CD14-positive monocyte (primary cell): ENCODE measurements around the gene DOK5. TPM values are rescaled to one million over a fixed set of nuclear protein-coding genes. Genes with fewer than 3 reads are reported as not detected.

Experiments used
- DNase-seq, 3 donors: peaks; one replicate each; pipeline ENCODE4 v3.0.0-alpha.2; 2011 to 2022
- H2AFZ ChIP-seq: 2 replicates; pipeline ENCODE4 v1.6.0; 2012; ENCODE audit warnings: mild to moderate bottlenecking, low read depth, low read length, inconsistent platforms; ENCODE audit not compliant: insufficient read depth, poor library complexity, severe bottlenecking
- H3K27ac ChIP-seq, 2 donors: 1 replicate in 1 of 2; 2 replicates in 1 of 2; pipeline ENCODE4 v1.5.1; 2012 to 2013; ENCODE audit warnings: low read length in 2 of 2, control low read depth in 1 of 2, inconsistent platforms in 1 of 2, low read depth in 1 of 2, mild to moderate bottlenecking in 1 of 2
- H3K27me3 ChIP-seq, 2 donors: one replicate each; pipeline versions ENCODE4 v1.6.0 to v1.6.1; 2011 to 2013; ENCODE audit warnings: low read length in 2 of 2; ENCODE audit not compliant: control insufficient read depth in 2 of 2, insufficient read depth in 2 of 2
- H3K36me3 ChIP-seq, 2 donors: replicated peaks in 1 of 2; 1 replicate in 1 of 2; 2 replicates in 1 of 2; pipeline versions ENCODE4 v1.5.1 to v1.6.1; 2012 to 2013; ENCODE audit warnings: low read length in 2 of 2, control low read depth in 1 of 2, inconsistent platforms in 1 of 2, mild to moderate bottlenecking in 1 of 2; ENCODE audit not compliant: insufficient read depth in 2 of 2, control insufficient read depth in 1 of 2
- H3K4me1 ChIP-seq, 2 donors: 1 replicate in 1 of 2; 2 replicates in 1 of 2; pipeline versions ENCODE4 v1.5.1 to v1.6.1; 2012 to 2013; ENCODE audit warnings: low read length in 2 of 2, control low read depth in 1 of 2, inconsistent platforms in 1 of 2, mild to moderate bottlenecking in 1 of 2, moderate library complexity in 1 of 2; ENCODE audit not compliant: insufficient read depth in 2 of 2, control insufficient read depth in 1 of 2
- H3K4me2 ChIP-seq: replicated peaks from 2 replicates; pipeline ENCODE3; 2012; ENCODE audit warnings: low read length, moderate library complexity, mild to moderate bottlenecking; ENCODE audit not compliant: poor library complexity, severe bottlenecking; ENCODE audit errors: extremely low read depth
- H3K4me3 ChIP-seq, 3 experiments: fragments of 200-600 bp in 1 of 3; sonication (generic) in 1 of 3; replicated peaks in 1 of 3; 1 replicate in 2 of 3; 2 replicates in 1 of 3; pipeline ENCODE4 v1.5.1; 2011 to 2013; ENCODE audit warnings: low read length in 3 of 3, mild to moderate bottlenecking in 3 of 3, control low read depth in 2 of 3, low read depth in 2 of 3, inconsistent platforms in 1 of 3, moderate library complexity in 1 of 3
- H3K79me2 ChIP-seq: 2 replicates; pipeline ENCODE4 v1.6.0; 2012; ENCODE audit warnings: mild to moderate bottlenecking, control low read depth, inconsistent platforms, low read length, moderate library complexity; ENCODE audit not compliant: insufficient read depth
- H3K9ac ChIP-seq: 2 replicates; pipeline ENCODE4 v1.6.0; 2017; ENCODE audit warnings: low read length, mild to moderate bottlenecking; ENCODE audit not compliant: insufficient read depth, poor library complexity, severe bottlenecking
- H3K9me3 ChIP-seq, 2 donors: replicated peaks in 1 of 2; 1 replicate in 1 of 2; 2 replicates in 1 of 2; pipeline versions ENCODE4 v1.5.1 to v1.6.1; 2012 to 2013; ENCODE audit warnings: low read length in 2 of 2, control low read depth in 1 of 2; ENCODE audit not compliant: control insufficient read depth in 1 of 2, insufficient read depth in 1 of 2
- H4K20me1 ChIP-seq: 2 replicates; pipeline ENCODE4 v1.6.0; 2012; ENCODE audit warnings: mild to moderate bottlenecking, low read length, control low read depth, moderate library complexity; ENCODE audit not compliant: insufficient read depth
- H3K27ac Mint-ChIP-seq, 7 donors: one replicate each; pipeline ENCODE4 v1.8.0; 2020; ENCODE audit warnings: mild to moderate bottlenecking in 7 of 7, mixed read lengths in 7 of 7, moderate library complexity in 6 of 7, inconsistent platforms in 2 of 7
- H3K27me3 Mint-ChIP-seq, 3 donors: one replicate each; pipeline ENCODE4 v1.8.0; 2021 to 2022; ENCODE audit warnings: low read depth in 3 of 3, mild to moderate bottlenecking in 3 of 3, mixed read lengths in 3 of 3, moderate library complexity in 3 of 3, inconsistent platforms in 1 of 3
- H3K36me3 Mint-ChIP-seq, 2 donors: one replicate each; pipeline ENCODE4 v1.8.0; 2020; ENCODE audit warnings: mixed read lengths in 2 of 2, inconsistent platforms in 1 of 2, mild to moderate bottlenecking in 1 of 2
- H3K4me1 Mint-ChIP-seq: one replicate; pipeline ENCODE4 v1.8.0; 2020; ENCODE audit warnings: mild to moderate bottlenecking, mixed read lengths
- H3K4me3 Mint-ChIP-seq, 2 donors: one replicate each; pipeline ENCODE4 v1.8.0; 2020; ENCODE audit warnings: mild to moderate bottlenecking in 2 of 2, mixed read lengths in 2 of 2, moderate library complexity in 1 of 2
- H3K9me3 Mint-ChIP-seq, 7 donors: one replicate each; pipeline ENCODE4 v1.8.0; 2020 to 2022; ENCODE audit warnings: mixed read lengths in 7 of 7, mild to moderate bottlenecking in 6 of 7, moderate library complexity in 6 of 7, inconsistent platforms in 2 of 7
- CTCF ChIP-seq: fragments of 200-600 bp; IDR thresholded peaks from one replicate; pipeline ENCODE4 v1.8.0; 2022; ENCODE audit warnings: antibody characterized with exemption, mild to moderate bottlenecking
- WGBS: methylation state at CpG from one replicate; pipeline ENCODE4 v1.1.5; 2013; ENCODE audit warnings: missing lambda C conversion rate; ENCODE audit not compliant: insufficient coverage; 5-methylcytosine and 5-hydroxymethylcytosine counted together
- intact Hi-C, 2 donors: fragments of 100-400 bp; cut with micrococcal nuclease; formaldehyde crosslinking; loops; one replicate each; pipeline versions ENCODE4 v1.15.0 to v1.15.1; 2023
- polyA plus RNA-seq, 3 donors: library from polyadenylated mRNA; depleted of rRNA in 1 of 3; unstranded in 2 of 3; stranded (reverse) in 1 of 3; fragments of 300-500 nt in 2 of 3; fragments of >200 nt in 1 of 3; fragmentation: Illumina TruSeq in 2 of 3; gene quantifications; 1 replicate in 2 of 3; 2 replicates in 1 of 3; pipeline ENCODE4 v1.2.3, GENCODE V29; 2012 to 2021

DOK5 gene
- polyA plus RNA-seq, 3 donors, result not detected

GRCh38 chr20:54608943-54609342, 133.6 kb downstream of the DOK5 start:
- peak overlapping the region in 1 of 2 donors; percentile 32 for H3K27ac ChIP-seq
- Mint-ChIP-seq H3K36me3 (no peaks in the 10 kb centered on the region), H3K27me3 (peaks cover 0 to 6% (median 2%) of the 10 kb centered on the region in 3 donors), H3K27ac (peak overlapping the region in 1 of 7 donors; percentile 21), H3K4me1 (peaks cover 17% of the 10 kb centered on the region), H3K4me3 (no peak overlapping the region), H3K9me3 (peaks cover 0 to 5% (median 0%) of the 10 kb centered on the region in 7 donors)
- H3K9ac ChIP-seq, result no peak overlapping the region
- no peaks in the 10 kb centered on the region for H3K36me3 ChIP-seq
- H3K27me3 ChIP-seq, result no peaks in the 10 kb centered on the region
- H4K20me1 ChIP-seq, result no peaks in the 10 kb centered on the region
- WGBS, result 100% methylated on average over 2 of the region's 5 CpGs
- peaks cover 14 to 21% of the 10 kb centered on the region in 2 donors for H3K4me1 ChIP-seq
- no peaks in the 10 kb centered on the region for H3K79me2 ChIP-seq
- no peaks in the 10 kb centered on the region for H3K9me3 ChIP-seq
- DNase-seq, result no peak
- intact Hi-C loops, result no loop called here
- TF ChIP-seq CTCF, result no peak
- no peak overlapping the region for H2AFZ ChIP-seq
- no peak overlapping the region for H3K4me3 ChIP-seq
- no peak overlapping the region for H3K4me2 ChIP-seq

- no peak overlapping the region for H3K4me3 Mint-ChIP-seq
- H3K4me2 ChIP-seq, result no peak overlapping the region
These were observed 136.5 kb downstream of the DOK5 start for GRCh38 chr20:54611708-54612412.

More at GRCh38 chr20:54611708-54612412, 136.5 kb downstream of the DOK5 start:
- Histone ChIP-seq H2AFZ (no peak overlapping the region), H4K20me1 (no peaks in the 10 kb centered on the region), H3K79me2 (no peaks in the 10 kb centered on the region), H3K4me1 (peaks cover 5 to 12% of the 10 kb centered on the region in 2 donors), H3K27ac (no peak overlapping the region), H3K9me3 (no peaks in the 10 kb centered on the region), H3K27me3 (no peaks in the 10 kb centered on the region), H3K4me3 (no peak overlapping the region), H3K36me3 (no peaks in the 10 kb centered on the region), H3K9ac (no peak overlapping the region)
- Mint-ChIP-seq H3K36me3 (no peaks in the 10 kb centered on the region), H3K4me1 (peaks cover 9% of the 10 kb centered on the region), H3K9me3 (peaks cover 0 to 5% (median 0%) of the 10 kb centered on the region in 7 donors), H3K27me3 (peaks cover 0 to 8% (median 2%) of the 10 kb centered on the region in 3 donors), H3K27ac (peak overlapping the region in 1 of 7 donors; percentile 4)
- intact Hi-C loops, result no loop called here
- no peak for DNase-seq
- WGBS, result 84% methylated on average over 6 of the region's 10 CpGs
- no peak for TF ChIP-seq CTCF
